Neural progenitor cell (in vitro differentiated cells): ENCODE results near the gene PRCD. TPM values are rescaled to one million over a fixed set of nuclear protein-coding genes. Genes with fewer than 3 reads are reported as not detected.

Source experiments
- DNase-seq: peaks from one replicate; pipeline ENCODE4 v3.0.0-alpha.2; 2016; ENCODE audit warnings: low spot score
- H2AFZ ChIP-seq: fragments of 200-600 bp; sonication (generic); replicated peaks from 2 replicates; pipeline ENCODE4 v1.6.1; 2016; ENCODE audit warnings: antibody characterized with exemption
- H3F3A ChIP-seq: fragments of 200-600 bp; sonication (generic); 2 replicates; pipeline ENCODE4 v1.6.1; 2016; ENCODE audit warnings: antibody characterized with exemption, low read depth
- H3K27ac ChIP-seq: fragments of 200-600 bp; sonication (generic); 2 replicates; pipeline ENCODE4 v1.5.1; 2016; ENCODE audit warnings: mild to moderate bottlenecking
- H3K27me3 ChIP-seq: fragments of 200-600 bp; sonication (generic); 2 replicates; pipeline ENCODE4 v1.6.1; 2016; ENCODE audit warnings: mild to moderate bottlenecking, moderate library complexity
- H3K36me3 ChIP-seq: fragments of 200-600 bp; sonication (generic); 2 replicates; pipeline ENCODE4 v1.5.1; 2016
- H3K4me1 ChIP-seq: fragments of 200-600 bp; sonication (generic); 2 replicates; pipeline ENCODE4 v1.6.1; 2016; ENCODE audit warnings: mixed run types
- H3K4me2 ChIP-seq: fragments of 200-600 bp; sonication (generic); 2 replicates; pipeline ENCODE4 v1.6.1; 2016
- H3K4me3 ChIP-seq: fragments of 200-600 bp; sonication (generic); 2 replicates; pipeline ENCODE4 v1.5.1; 2016
- H3K79me2 ChIP-seq: fragments of 200-600 bp; sonication (generic); 2 replicates; pipeline ENCODE4 v1.6.1; 2016; ENCODE audit warnings: low read depth
- H3K9ac ChIP-seq: fragments of 200-600 bp; sonication (generic); 2 replicates; pipeline ENCODE4 v1.6.1; 2016
- H3K9me3 ChIP-seq: fragments of 200-600 bp; sonication (generic); 2 replicates; pipeline ENCODE4 v1.5.1; 2016; ENCODE audit warnings: low read depth
- H4K20me1 ChIP-seq: fragments of 200-600 bp; sonication (generic); 2 replicates; pipeline ENCODE4 v1.6.1; 2016; ENCODE audit warnings: low read depth
- H3K27ac Mint-ChIP-seq: 3 replicates; pipeline ENCODE4 v1.8.0; 2021; ENCODE audit warnings: mixed read lengths
- H3K27me3 Mint-ChIP-seq: 2 replicates; pipeline ENCODE4 v1.8.0; 2022; ENCODE audit warnings: low read depth, mild to moderate bottlenecking, inconsistent platforms, moderate library complexity, mixed read lengths; ENCODE audit not compliant: insufficient read depth
- H3K36me3 Mint-ChIP-seq: 3 replicates; pipeline ENCODE4 v1.8.0; 2021; ENCODE audit warnings: mixed read lengths
- H3K4me1 Mint-ChIP-seq: 3 replicates; pipeline ENCODE4 v1.8.0; 2021; ENCODE audit warnings: mixed read lengths
- H3K4me3 Mint-ChIP-seq: 3 replicates; pipeline ENCODE4 v1.8.0; 2021; ENCODE audit warnings: mild to moderate bottlenecking, moderate library complexity, mixed read lengths
- H3K9me3 Mint-ChIP-seq: 3 replicates; pipeline ENCODE4 v1.8.0; 2020; ENCODE audit warnings: mixed read lengths
- EZH2 ChIP-seq: fragments of 200-600 bp; sonication (generic); IDR thresholded peaks from 2 replicates; pipeline ENCODE4 v1.6.1; 2017; ENCODE audit warnings: antibody characterized with exemption, mild to moderate bottlenecking, moderate library complexity
- EZH2phosphoT487 ChIP-seq: fragments of 200-600 bp; sonication (generic); IDR thresholded peaks from 2 replicates; pipeline ENCODE4 v1.6.1; 2017; ENCODE audit warnings: antibody characterized with exemption
- total RNA-seq: library from RNA; depleted of rRNA; stranded (reverse); fragments of >200 nt; gene quantifications from 2 replicates; pipeline ENCODE4 v1.2.3, GENCODE V29; 2015; ENCODE audit warnings: low replicate concordance
- TF ChIP-seq, protein P1 (sequence below): fragments of 200-600 bp; sonication (generic); IDR thresholded peaks from 2 replicates; pipeline ENCODE4 v1.5.1; 2017; ENCODE audit warnings: antibody characterized with exemption, mild to moderate bottlenecking

The PRCD gene
- total RNA-seq, 1 donor from 2014 or later = not detected

DNA sequence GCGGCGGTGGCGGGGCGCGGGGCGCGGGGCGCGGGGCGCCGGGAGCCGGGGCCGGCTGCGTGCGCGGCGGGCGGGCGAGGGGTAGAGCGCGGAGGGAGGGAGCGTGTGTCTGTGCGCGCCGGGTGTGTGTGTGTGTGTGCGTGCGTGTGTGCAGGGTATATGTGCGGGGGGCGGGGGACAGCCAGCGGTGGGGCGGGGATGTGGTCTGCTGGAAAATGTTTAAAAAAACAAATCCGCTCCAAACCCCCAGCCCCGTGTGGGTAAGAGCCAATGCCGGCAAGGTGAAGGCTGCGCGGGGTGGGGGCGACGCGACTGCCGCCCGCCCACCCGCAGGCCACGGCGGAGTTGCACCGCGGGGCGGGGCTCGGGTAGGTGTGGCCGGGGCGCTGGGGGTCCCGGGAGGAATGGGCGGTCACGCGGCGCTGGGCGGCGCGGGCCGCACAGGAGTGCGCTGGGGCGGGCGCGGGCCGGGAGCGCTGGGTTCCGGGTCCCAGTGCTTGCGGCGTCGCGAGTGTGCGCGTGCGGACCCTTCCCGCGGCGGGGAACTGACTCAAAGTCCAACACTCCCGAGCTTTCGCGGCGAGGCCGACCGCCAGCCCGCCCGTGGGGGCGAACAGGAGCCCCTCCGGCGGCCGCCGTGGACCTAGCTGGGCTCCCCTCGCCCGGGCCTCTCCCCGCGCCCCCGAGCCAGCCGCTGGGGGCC lies 2.1 kb upstream of the PRCD start, which contains the start of gene CYGB:
Gene CYGB, minus strand, starts transcription at position 132 of the 703 bp plus-strand sequence. CDS start 167 bp downstream, outside the sequence.
- H3K79me2 ChIP-seq = no peaks in the 10 kb centered on the region
- Mint-ChIP-seq H3K4me1 (peaks cover 49% of the 10 kb centered on the region), H3K4me3 (peak within 1 kb of the TSS; percentile 82), H3K27ac (no peak within 1 kb of the TSS), H3K36me3 (no peaks in the 10 kb centered on the region), H3K9me3 (no peaks in the 10 kb centered on the region), H3K27me3 (peaks cover 34% of the 10 kb centered on the region)
- no peak within 1 kb of the TSS for H3K27ac ChIP-seq
- H3K27me3 ChIP-seq = peaks cover 63% of the 10 kb centered on the region
- H2AFZ ChIP-seq = peak within 1 kb of the TSS; percentile 81
- peaks cover 22% of the 10 kb centered on the region for H3F3A ChIP-seq
- peak within 1 kb of the TSS; percentile 85 for H3K4me2 ChIP-seq
- peaks cover 19% of the 10 kb centered on the region for H3K4me1 ChIP-seq
- H3K4me3 ChIP-seq = peak within 1 kb of the TSS; percentile 50
- TF ChIP-seq EZH2 (peak; percentile 77), EZH2phosphoT487 (peak; percentile 44)
- TF ChIP-seq, protein P1, sequence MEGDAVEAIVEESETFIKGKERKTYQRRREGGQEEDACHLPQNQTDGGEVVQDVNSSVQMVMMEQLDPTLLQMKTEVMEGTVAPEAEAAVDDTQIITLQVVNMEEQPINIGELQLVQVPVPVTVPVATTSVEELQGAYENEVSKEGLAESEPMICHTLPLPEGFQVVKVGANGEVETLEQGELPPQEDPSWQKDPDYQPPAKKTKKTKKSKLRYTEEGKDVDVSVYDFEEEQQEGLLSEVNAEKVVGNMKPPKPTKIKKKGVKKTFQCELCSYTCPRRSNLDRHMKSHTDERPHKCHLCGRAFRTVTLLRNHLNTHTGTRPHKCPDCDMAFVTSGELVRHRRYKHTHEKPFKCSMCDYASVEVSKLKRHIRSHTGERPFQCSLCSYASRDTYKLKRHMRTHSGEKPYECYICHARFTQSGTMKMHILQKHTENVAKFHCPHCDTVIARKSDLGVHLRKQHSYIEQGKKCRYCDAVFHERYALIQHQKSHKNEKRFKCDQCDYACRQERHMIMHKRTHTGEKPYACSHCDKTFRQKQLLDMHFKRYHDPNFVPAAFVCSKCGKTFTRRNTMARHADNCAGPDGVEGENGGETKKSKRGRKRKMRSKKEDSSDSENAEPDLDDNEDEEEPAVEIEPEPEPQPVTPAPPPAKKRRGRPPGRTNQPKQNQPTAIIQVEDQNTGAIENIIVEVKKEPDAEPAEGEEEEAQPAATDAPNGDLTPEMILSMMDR = no peak
- no peak within 1 kb of the TSS for H3K9ac ChIP-seq
- H3K9me3 ChIP-seq = no peaks in the 10 kb centered on the region
- H3K36me3 ChIP-seq = no peaks in the 10 kb centered on the region
- peak; percentile 70 for DNase-seq
- H4K20me1 ChIP-seq = peaks cover 3% of the 10 kb centered on the region

DNA sequence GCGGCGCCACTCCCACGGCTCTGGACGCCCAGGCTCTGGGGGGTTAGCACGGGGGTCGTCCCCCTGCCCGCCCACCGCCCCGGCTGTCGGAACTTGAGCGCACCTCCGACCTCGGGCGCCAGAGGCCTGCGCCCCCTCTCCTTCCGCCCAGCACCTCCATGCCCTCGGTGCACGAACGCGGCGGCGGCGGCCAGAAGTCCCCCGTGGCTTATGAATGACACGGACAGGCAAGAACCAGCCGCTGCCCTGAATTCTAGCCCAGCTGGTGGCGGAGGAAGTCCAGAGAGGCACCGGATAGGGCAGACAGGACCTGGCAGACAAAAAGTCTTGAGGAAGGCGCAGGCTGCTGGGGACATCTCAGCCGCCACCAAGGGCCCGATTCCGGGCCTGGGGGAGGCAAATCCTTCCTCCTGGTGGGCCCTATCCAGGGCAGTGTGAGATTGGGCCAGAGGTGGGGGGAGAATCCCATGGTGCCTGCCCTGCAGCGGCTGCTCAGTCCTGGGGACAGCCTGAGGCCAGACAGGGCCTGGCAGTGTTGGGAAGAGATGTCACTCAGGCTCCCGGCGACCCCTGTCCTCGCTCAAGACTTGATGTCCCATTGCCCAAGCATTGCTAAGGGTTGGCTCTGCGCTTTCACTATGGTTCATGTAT lies 1.4 kb upstream of the PRCD start:
- Histone ChIP-seq H3K9me3 (no peaks in the 10 kb centered on the region), H3K27me3 (peaks cover 63% of the 10 kb centered on the region), H3K27ac (no peak overlapping the region), H3F3A (peaks cover 22% of the 10 kb centered on the region), H3K4me2 (peak overlapping the region; percentile 85), H2AFZ (peak overlapping the region; percentile 81), H3K79me2 (no peaks in the 10 kb centered on the region), H3K9ac (no peak overlapping the region), H3K4me3 (peak overlapping the region; percentile 50), H4K20me1 (peaks cover 3% of the 10 kb centered on the region), H3K36me3 (no peaks in the 10 kb centered on the region), H3K4me1 (peaks cover 24% of the 10 kb centered on the region)
- H3K36me3 Mint-ChIP-seq = no peaks in the 10 kb centered on the region
- peaks cover 50% of the 10 kb centered on the region for H3K4me1 Mint-ChIP-seq
- peak; percentile 67 for TF ChIP-seq EZH2
- peak; percentile 80 for TF ChIP-seq EZH2phosphoT487
- TF ChIP-seq, protein P1 = no peak
- peaks cover 32% of the 10 kb centered on the region for H3K27me3 Mint-ChIP-seq
- H3K4me3 Mint-ChIP-seq = peak overlapping the region; percentile 82
- peak; percentile 64 for DNase-seq
- H3K27ac Mint-ChIP-seq = peak overlapping the region; percentile 66
- no peaks in the 10 kb centered on the region for H3K9me3 Mint-ChIP-seq

DNA sequence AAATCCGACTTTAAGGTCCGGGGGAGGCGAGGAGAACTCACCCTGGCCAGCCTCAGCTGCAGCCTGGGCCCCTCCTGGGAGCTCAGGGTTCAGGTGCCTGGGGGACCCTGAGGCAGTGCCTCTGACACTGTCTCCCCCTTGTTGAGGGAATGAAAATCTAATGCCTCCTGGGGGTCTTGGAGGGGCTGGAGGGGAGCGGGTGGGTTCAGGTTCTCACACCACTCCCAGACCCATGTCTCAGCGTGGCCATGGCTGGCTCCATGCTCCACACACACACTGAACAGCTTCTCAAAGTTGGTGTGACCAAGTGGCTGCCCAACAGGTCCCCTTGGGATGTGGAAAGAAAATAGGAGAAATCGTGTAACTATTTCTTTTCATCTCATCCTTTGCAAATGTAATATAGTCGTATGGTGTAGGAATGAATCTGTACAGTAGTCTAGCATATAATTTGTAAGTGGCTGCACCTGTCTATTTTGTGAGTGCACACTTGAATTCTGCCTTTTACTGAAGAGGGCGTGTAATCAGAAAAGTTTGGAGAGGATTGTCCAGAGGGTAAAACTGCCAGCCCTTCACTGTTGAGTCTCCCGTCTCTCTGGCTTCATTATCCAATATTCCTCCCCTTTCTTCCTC lies 788 bp upstream of the PRCD start:
- peak overlapping the region; percentile 85 for H3K4me2 ChIP-seq
- peaks cover 67% of the 10 kb centered on the region for H3K27me3 ChIP-seq
- no peak overlapping the region for H2AFZ ChIP-seq
- no peaks in the 10 kb centered on the region for H3K79me2 ChIP-seq
- Mint-ChIP-seq H3K36me3 (no peaks in the 10 kb centered on the region), H3K27ac (peak overlapping the region; percentile 66), H3K4me3 (peak overlapping the region; percentile 82), H3K4me1 (peaks cover 57% of the 10 kb centered on the region), H3K9me3 (no peaks in the 10 kb centered on the region), H3K27me3 (peaks cover 34% of the 10 kb centered on the region)
- TF ChIP-seq EZH2phosphoT487 (no peak), EZH2 (no peak)
- TF ChIP-seq, protein P1 = no peak
- H3F3A ChIP-seq = peaks cover 27% of the 10 kb centered on the region
- no peak for DNase-seq
- no peaks in the 10 kb centered on the region for H3K9me3 ChIP-seq
- H3K4me3 ChIP-seq = no peak overlapping the region
- no peak overlapping the region for H3K27ac ChIP-seq
- no peak overlapping the region for H3K9ac ChIP-seq
- H3K36me3 ChIP-seq = no peaks in the 10 kb centered on the region
- H4K20me1 ChIP-seq = peaks cover 3% of the 10 kb centered on the region
- peaks cover 30% of the 10 kb centered on the region for H3K4me1 ChIP-seq
